Fibroblast of peridontal ligament (primary cell): ENCODE results near the gene LELP1.
"Not testable (repeated sequence)": the region's sequence is repeated elsewhere in the genome, so short reads cannot be mapped to it uniquely, and the experiment has no call there.

Source experiments
- DNase-seq: peaks from one replicate; pipeline ENCODE4 v3.0.0-alpha.2; 2010; ENCODE audit errors: extremely low read depth

Gene LELP1

GRCh38 chr1:153229076-153229829 lies 26.0 kb downstream of the LELP1 start:
- DNase-seq, result not testable (repeated sequence)

- DNase-seq, result no peak
These were observed 28.1 kb downstream of the LELP1 start for GRCh38 chr1:153231363-153231762.

GRCh38 chr1:153231785-153232184 lies 28.6 kb downstream of the LELP1 start:
- no peak for DNase-seq

GRCh38 chr1:153232553-153232952 lies 29.3 kb downstream of the LELP1 start:
- no peak for DNase-seq

GRCh38 chr1:153233448-153233847 lies 30.2 kb downstream of the LELP1 start:
- no peak for DNase-seq

GRCh38 chr1:153238527-153238926 lies 35.3 kb downstream of the LELP1 start:
- no peak for DNase-seq

GRCh38 chr1:153242160-153242559 lies 38.9 kb downstream of the LELP1 start:
- DNase-seq, result no peak

- DNase-seq, result no peak
These were observed 42.2 kb downstream of the LELP1 start for GRCh38 chr1:153245466-153245865.

GRCh38 chr1:153246018-153246417 lies 42.8 kb downstream of the LELP1 start:
- no peak for DNase-seq

GRCh38 chr1:153246825-153247224 lies 43.6 kb downstream of the LELP1 start:
- no peak for DNase-seq

- DNase-seq, result no peak
These were observed 45.1 kb downstream of the LELP1 start for GRCh38 chr1:153248176-153248879.

- DNase-seq, result no peak
These were observed 46.9 kb downstream of the LELP1 start for GRCh38 chr1:153250166-153250565.

GRCh38 chr1:153251087-153251486 lies 47.9 kb downstream of the LELP1 start:
- DNase-seq, result no peak

GRCh38 chr1:153251562-153251961 lies 48.3 kb downstream of the LELP1 start:
- DNase-seq, result no peak

- DNase-seq, result no peak
These were observed 48.8 kb downstream of the LELP1 start for GRCh38 chr1:153251988-153252387.

GRCh38 chr1:153253076-153253475 lies 49.8 kb downstream of the LELP1 start:
- DNase-seq, result no peak

- no peak for DNase-seq
These were observed 50.5 kb downstream of the LELP1 start for GRCh38 chr1:153253693-153254092.
